HepG2 (cell line): Measurements from ENCODE around the gene AGER. TPM values are rescaled to one million over a fixed set of nuclear protein-coding genes. Genes with fewer than 3 reads are reported as not detected.
A peak's percentile ranks its signal among the peaks of the same experiment; 100 is the strongest.

Experiments
- ATAC-seq: fragments of 200-7000 bp; cut with Tn5 transposase; 3 replicates; pipeline ENCODE4 v1.9.1; 2020; ENCODE audit warnings: mild to moderate bottlenecking, moderate library complexity
- BruUV-seq: library from RNA; stranded (reverse); fragments of 400-500 nt; replicated peaks from 2 replicates; lab custom pipeline; 2021; lab: Mats Ljungman, UMichigan
- CTCF ChIA-PET: fragments of 300-600 bp; formaldehyde crosslinking; extraction: SDS; loops from one replicate; lab custom pipeline; 2021; ENCODE audit warnings: low total read pairs, inconsistent platforms, low intra/inter-chr PET ratio; lab: Yijun Ruan, JAX
- POLR2A ChIA-PET: fragments of 350-600 bp; sonication (Branson Sonifier 250); formaldehyde crosslinking; loops from one replicate; lab custom pipeline; 2020; ENCODE audit warnings: antibody characterized with exemption, inconsistent platforms; lab: Yijun Ruan, JAX
- DNase-seq: peaks from one replicate; pipeline ENCODE4 v3.0.0-alpha.2; 2015; ENCODE audit warnings: low spot score
- FAIRE-seq: peaks from 3 replicates; lab custom pipeline; 2011; peaks lifted over from hg19 to GRCh38; lab: Jason Lieb, UNC
- H2AFZ ChIP-seq: one replicate; pipeline ENCODE4 v1.6.1; 2011; ENCODE audit warnings: low read length, inconsistent platforms
- H3K27ac ChIP-seq: fragments of 300-600 bp; 3 replicates; pipeline ENCODE4 v1.8.0; 2011; ENCODE audit warnings: mixed run types, mild to moderate bottlenecking, mixed read lengths, low read length, inconsistent platforms; ENCODE audit not compliant: insufficient read depth; ENCODE audit errors: extremely low read length
- H3K27me3 ChIP-seq, 2 experiments: fragments of 200-600 bp in 1 of 2; 2 replicates in 1 of 2; 3 replicates in 1 of 2; pipeline versions ENCODE4 v1.6.0 to v1.8.0; 2011; ENCODE audit warnings: low read length in 2 of 2, mild to moderate bottlenecking in 2 of 2, moderate library complexity in 2 of 2, inconsistent platforms in 1 of 2; ENCODE audit not compliant: insufficient read depth in 2 of 2, control insufficient read depth in 1 of 2
- H3K36me3 ChIP-seq, 2 experiments: fragments of 200-600 bp in 1 of 2; replicated peaks in 1 of 2; 2 replicates in 1 of 2; 3 replicates in 1 of 2; pipeline versions ENCODE4 v1.5.1 to v1.8.0; 2011; ENCODE audit warnings: low read length in 2 of 2, inconsistent platforms in 1 of 2; ENCODE audit not compliant: insufficient read depth in 2 of 2, control insufficient read depth in 1 of 2
- H3K4me1 ChIP-seq: 2 replicates; pipeline ENCODE4 v1.5.1; 2012; ENCODE audit warnings: low read length, inconsistent platforms; ENCODE audit not compliant: insufficient read depth
- H3K4me2 ChIP-seq: 2 replicates; pipeline ENCODE4 v1.6.0; 2011; ENCODE audit warnings: low read depth, low read length, inconsistent platforms
- H3K4me3 ChIP-seq, 3 experiments: fragments of 200-600 bp in 1 of 3; sonication (generic), shearing (Covaris generic) in 1 of 3; replicated peaks in 1 of 3; 2 replicates each; pipeline ENCODE4 v1.5.1; 2011 to 2016; ENCODE audit warnings: low read length in 3 of 3, inconsistent platforms in 2 of 3, low read depth in 2 of 3, mild to moderate bottlenecking in 2 of 3, control low read depth in 1 of 3, mixed read lengths in 1 of 3; ENCODE audit not compliant: insufficient read depth in 1 of 3
- H3K79me2 ChIP-seq: one replicate; pipeline ENCODE4 v1.6.1; 2011; ENCODE audit warnings: low read length, inconsistent platforms; ENCODE audit not compliant: insufficient read depth
- H3K9ac ChIP-seq: 2 replicates; pipeline ENCODE4 v1.6.0; 2011; ENCODE audit warnings: mild to moderate bottlenecking, low read depth, low read length, inconsistent platforms; ENCODE audit not compliant: insufficient read depth
- H3K9me3 ChIP-seq: 2 replicates; pipeline ENCODE4 v1.5.1; 2012; ENCODE audit warnings: mild to moderate bottlenecking, low read length
- H4K20me1 ChIP-seq: 2 replicates; pipeline ENCODE4 v1.6.0; 2011; ENCODE audit warnings: inconsistent platforms, mild to moderate bottlenecking, low read length, moderate library complexity; ENCODE audit not compliant: insufficient read depth
- FOXJ3 ChIP-seq: sonication (generic); formaldehyde crosslinking; IDR thresholded peaks from 2 replicates; pipeline ENCODE4 v1.4.0; 2020; ENCODE audit warnings: missing genetic modification reagents, mild to moderate bottlenecking, borderline replicate concordance
- HMGXB3 ChIP-seq: sonication (generic); formaldehyde crosslinking; IDR thresholded peaks from 2 replicates; pipeline ENCODE4 v1.4.0; 2020; ENCODE audit warnings: missing genetic modification reagents, borderline replicate concordance
- MEF2D ChIP-seq: sonication (generic); formaldehyde crosslinking; IDR thresholded peaks from 2 replicates; pipeline ENCODE4 v1.5.1; 2020; ENCODE audit warnings: mild to moderate bottlenecking, missing genetic modification reagents
- NPAS2 ChIP-seq: sonication (generic); formaldehyde crosslinking; IDR thresholded peaks from 2 replicates; pipeline ENCODE4 v1.8.0; 2022; ENCODE audit warnings: mild to moderate bottlenecking, missing genetic modification reagents, borderline replicate concordance
- RCOR2 ChIP-seq: IDR thresholded peaks from 2 replicates; pipeline ENCODE4 v1.6.1; 2016; ENCODE audit warnings: missing biosample characterization, missing genetic modification reagents
- SOX5 ChIP-seq: IDR thresholded peaks from 2 replicates; pipeline ENCODE4 v1.6.1; 2016; ENCODE audit warnings: borderline replicate concordance
- STAG1 ChIP-seq: sonication (generic); formaldehyde crosslinking; IDR thresholded peaks from 2 replicates; pipeline ENCODE4 v1.4.0; 2020; ENCODE audit warnings: missing genetic modification reagents
- TBL1XR1 ChIP-seq: fragments of 150-350 bp; IDR thresholded peaks from 2 replicates; pipeline ENCODE4 v1.6.1; 2014; ENCODE audit warnings: borderline replicate concordance, low read length; ENCODE audit not compliant: partially characterized antibody
- THAP7 ChIP-seq: sonication (generic); formaldehyde crosslinking; IDR thresholded peaks from 2 replicates; pipeline ENCODE4 v1.8.1; 2023; ENCODE audit warnings: mild to moderate bottlenecking, missing genetic modification reagents
- TOE1 ChIP-seq: sonication (generic); formaldehyde crosslinking; IDR thresholded peaks from 2 replicates; pipeline ENCODE4 v1.4.0; 2020; ENCODE audit warnings: mild to moderate bottlenecking, missing genetic modification reagents
- ZFX ChIP-seq: sonication (generic); formaldehyde crosslinking; IDR thresholded peaks from 2 replicates; pipeline ENCODE4 v1.4.0; 2020; ENCODE audit warnings: mild to moderate bottlenecking, low read depth, missing genetic modification reagents, moderate library complexity
- ZNF362 ChIP-seq: sonication (generic); formaldehyde crosslinking; IDR thresholded peaks from 2 replicates; pipeline ENCODE4 v1.4.0; 2020; ENCODE audit warnings: missing genetic modification reagents, mild to moderate bottlenecking, borderline replicate concordance
- ZSCAN9 ChIP-seq: IDR thresholded peaks from 2 replicates; pipeline ENCODE4 v1.6.1; 2016; ENCODE audit warnings: borderline replicate concordance
- WGBS: methylation state at CpG from one replicate; pipeline ENCODE4 v1.1.6; 2017; ENCODE audit warnings: low lambda C conversion rate; 5-methylcytosine and 5-hydroxymethylcytosine counted together
- in situ Hi-C: cut with HindIII; loops from 2 replicates; pipeline ENCODE4 v1.10.0; 2017; ENCODE audit warnings: low pct_unique_long_range_greater_than_20kb; ENCODE audit not compliant: extremely low pct_ligation_motif_present
- intact Hi-C: fragments of 100-400 bp; cut with micrococcal nuclease; formaldehyde crosslinking; loops from one replicate; pipeline ENCODE4 v1.10.0; 2022; ENCODE audit not compliant: unreplicated experiment
- polyA plus RNA-seq, 8 experiments: library from polyadenylated mRNA; depleted of rRNA in 3 of 8; stranded (reverse) in 7 of 8; unstranded in 1 of 8; fragments of >200 nt; fragmentation: Illumina TruSeq in 4 of 8; extraction: Trizol in 4 of 8; gene quantifications; 2 replicates each; pipeline versions ENCODE4 v1.2.1 to v1.2.3, GENCODE V29; 2011 to 2016; ENCODE audit warnings: low read depth in 4 of 8, missing spikeins in 1 of 8, mixed read lengths in 1 of 8; ENCODE audit not compliant: insufficient read depth in 1 of 8
- total RNA-seq, 5 experiments: library from RNA; depleted of rRNA; stranded (reverse); fragments of >200 nt; fragmentation: Illumina TruSeq; extraction: Trizol; gene quantifications; 2 replicates each; pipeline ENCODE4 v1.2.3, GENCODE V29; 2016; ENCODE audit warnings: low read depth in 1 of 5

The AGER gene
- total and polyA plus RNA-seq, 2 of the 13 experiments (the other 11 are each of a cell fraction or from before 2014, with no cell fraction given) = 1.9 to 5.1 TPM

GRCh38 chr6:32176476-32177182 is 7.4 kb downstream of the AGER start (continued):
- no peak for TF ChIP-seq NPAS2 (CRISPR knock-in tag)
- 0 out of 2 replicates have a peak, but pooled peaks have one; percentile 2 for TF ChIP-seq ZSCAN9 (CRISPR knock-in tag)
- TF ChIP-seq THAP7 (CRISPR knock-in tag) = no peak

GRCh38 chr6:32175711-32176475 is 8.2 kb downstream of the AGER start, which contains the start of gene AGPAT1:
AGPAT1 (minus strand) TSS chr6:32176084; CDS start chr6:32171496, 4,588 bp downstream.
- ChIA-PET CTCF (no interaction called here), POLR2A (interaction anchor here (0.7 to 5.8 kb wide), 12 partner anchors 8 to 795 kb away, joined by 3 to 127 read pairs (median 9); partner anchors contain the start of genes ATF6B, FKBPL, GPSM3 and PBX2)
- ATAC-seq (peak; percentile 76), FAIRE-seq (peak; percentile 26), DNase-seq (peak; percentile 95)
- peaks cover 9 to 18% of the 10 kb centered on the region in 2 experiments for H3K36me3 ChIP-seq
- 1% methylated on average over 19 of the region's 27 CpGs for WGBS
- no peak within 1 kb of the TSS for H2AFZ ChIP-seq
- H3K4me1 ChIP-seq = peaks cover 60% of the 10 kb centered on the region
- peak within 1 kb of the TSS; percentile 97 for H3K27ac ChIP-seq
- H3K4me2 ChIP-seq = peak within 1 kb of the TSS; percentile 98
- peak within 1 kb of the TSS; percentile 96 to 98 (median 98) for H3K4me3 ChIP-seq
- H3K79me2 ChIP-seq = peaks cover 56% of the 10 kb centered on the region
- H4K20me1 ChIP-seq = no peaks in the 10 kb centered on the region
- H3K9ac ChIP-seq = peak within 1 kb of the TSS; percentile 92
- in situ Hi-C loops = no loop called here
- H3K9me3 ChIP-seq = no peaks in the 10 kb centered on the region
- BruUV-seq = no TSS peak
- intact Hi-C loops = loop anchor here (2.0 to 5.0 kb wide), 2 partner anchors 57 to 1091 kb away; no protein-coding TSS in a partner anchor
- no peaks in the 10 kb centered on the region; a peak in 1 of 5 replicates for H3K27me3 ChIP-seq
- TF ChIP-seq ZFX (peak; percentile 61; the same call in 1 of the 2 replicates), RCOR2 (no peak), TBL1XR1 (no peak), FOXJ3 (no peak), SOX5 (no peak), STAG1 (CRISPR knock-in tag) (no peak), TOE1 (CRISPR knock-in tag) (no peak), ZNF362 (CRISPR knock-in tag) (peak; percentile 96), MEF2D (CRISPR knock-in tag) (0 out of 2 replicates have a peak, but pooled peaks have one; percentile 53), HMGXB3 (CRISPR knock-in tag) (peak; percentile 30; the same call in 1 of the 2 replicates)
